HL-60 (cell line): ENCODE measurements around the gene XYLB.

ENCODE experiments used
- DNase-seq, 2 experiments: peaks; one replicate each; pipeline ENCODE4 v3.0.0-alpha.2; 2010 to 2020; ENCODE audit warnings: low read depth in 1 of 2, low spot score in 1 of 2
- H3K27ac ChIP-seq: fragments of 250-450 bp; sonication (Bioruptor Pico); replicated peaks from 2 replicates; pipeline ENCODE4 v1.5.1; 2020; ENCODE audit warnings: mild to moderate bottlenecking, moderate library complexity
- H3K27me3 ChIP-seq: fragments of 250-450 bp; sonication (Bioruptor Pico); 2 replicates; pipeline ENCODE4 v1.5.1; 2021; ENCODE audit warnings: mild to moderate bottlenecking, moderate library complexity; ENCODE audit not compliant: insufficient read depth, poor library complexity, severe bottlenecking
- H3K4me3 ChIP-seq: replicated peaks from 2 replicates; pipeline ENCODE4 v1.5.1; 2011; ENCODE audit warnings: mild to moderate bottlenecking, control low read depth, low read length; ENCODE audit not compliant: insufficient read depth
- GABPA ChIP-seq: IDR thresholded peaks from 2 replicates; pipeline ENCODE4 v1.6.1; 2012; ENCODE audit warnings: low read depth
- POLR2AphosphoS5 ChIP-seq: IDR thresholded peaks from 2 replicates; pipeline ENCODE4 v1.6.1; 2012; ENCODE audit warnings: low read depth
- SPI1 ChIP-seq: IDR thresholded peaks from 2 replicates; pipeline ENCODE4 v1.6.1; 2012; ENCODE audit warnings: low read depth, mild to moderate bottlenecking, borderline replicate concordance
- TF ChIP-seq, protein P1 (sequence below): IDR thresholded peaks from 2 replicates; pipeline ENCODE4 v1.6.1; 2012; ENCODE audit warnings: low read depth; ENCODE audit not compliant: insufficient replicate concordance
- TF ChIP-seq, protein P2 (sequence below): IDR thresholded peaks from one replicate; pipeline ENCODE4 v1.5.1; 2011; ENCODE audit warnings: low read length, control low read depth, inconsistent platforms; ENCODE audit not compliant: insufficient read depth

XYLB gene

DNA sequence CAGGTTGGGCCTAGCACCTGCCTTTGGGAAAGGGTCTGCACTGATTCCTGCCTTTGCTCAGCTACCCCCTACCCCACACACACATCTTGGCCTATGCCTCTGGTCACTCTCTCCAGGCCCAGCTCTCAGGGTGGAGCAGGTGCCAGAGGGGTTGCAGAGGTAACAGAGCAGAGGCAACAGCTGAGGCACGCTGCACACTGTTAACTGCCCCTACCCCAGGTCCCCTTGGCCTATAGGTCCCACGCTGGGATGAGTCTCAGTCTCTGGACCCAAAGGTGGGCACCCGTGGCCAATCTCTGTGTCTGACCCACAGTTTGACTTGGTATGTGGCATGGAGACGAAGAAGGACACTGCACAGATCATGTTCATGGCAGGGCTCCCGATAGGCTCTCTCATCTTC lies 39.6 kb upstream of the XYLB start:
- Histone ChIP-seq H3K4me3 (no peak overlapping the region), H3K27ac (no peak overlapping the region), H3K27me3 (no peaks in the 10 kb centered on the region)
- DNase-seq = no peak
- TF ChIP-seq, protein P1, sequence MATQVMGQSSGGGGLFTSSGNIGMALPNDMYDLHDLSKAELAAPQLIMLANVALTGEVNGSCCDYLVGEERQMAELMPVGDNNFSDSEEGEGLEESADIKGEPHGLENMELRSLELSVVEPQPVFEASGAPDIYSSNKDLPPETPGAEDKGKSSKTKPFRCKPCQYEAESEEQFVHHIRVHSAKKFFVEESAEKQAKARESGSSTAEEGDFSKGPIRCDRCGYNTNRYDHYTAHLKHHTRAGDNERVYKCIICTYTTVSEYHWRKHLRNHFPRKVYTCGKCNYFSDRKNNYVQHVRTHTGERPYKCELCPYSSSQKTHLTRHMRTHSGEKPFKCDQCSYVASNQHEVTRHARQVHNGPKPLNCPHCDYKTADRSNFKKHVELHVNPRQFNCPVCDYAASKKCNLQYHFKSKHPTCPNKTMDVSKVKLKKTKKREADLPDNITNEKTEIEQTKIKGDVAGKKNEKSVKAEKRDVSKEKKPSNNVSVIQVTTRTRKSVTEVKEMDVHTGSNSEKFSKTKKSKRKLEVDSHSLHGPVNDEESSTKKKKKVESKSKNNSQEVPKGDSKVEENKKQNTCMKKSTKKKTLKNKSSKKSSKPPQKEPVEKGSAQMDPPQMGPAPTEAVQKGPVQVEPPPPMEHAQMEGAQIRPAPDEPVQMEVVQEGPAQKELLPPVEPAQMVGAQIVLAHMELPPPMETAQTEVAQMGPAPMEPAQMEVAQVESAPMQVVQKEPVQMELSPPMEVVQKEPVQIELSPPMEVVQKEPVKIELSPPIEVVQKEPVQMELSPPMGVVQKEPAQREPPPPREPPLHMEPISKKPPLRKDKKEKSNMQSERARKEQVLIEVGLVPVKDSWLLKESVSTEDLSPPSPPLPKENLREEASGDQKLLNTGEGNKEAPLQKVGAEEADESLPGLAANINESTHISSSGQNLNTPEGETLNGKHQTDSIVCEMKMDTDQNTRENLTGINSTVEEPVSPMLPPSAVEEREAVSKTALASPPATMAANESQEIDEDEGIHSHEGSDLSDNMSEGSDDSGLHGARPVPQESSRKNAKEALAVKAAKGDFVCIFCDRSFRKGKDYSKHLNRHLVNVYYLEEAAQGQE = no peak
- TF ChIP-seq GABPA = no peak
- TF ChIP-seq, protein P2, sequence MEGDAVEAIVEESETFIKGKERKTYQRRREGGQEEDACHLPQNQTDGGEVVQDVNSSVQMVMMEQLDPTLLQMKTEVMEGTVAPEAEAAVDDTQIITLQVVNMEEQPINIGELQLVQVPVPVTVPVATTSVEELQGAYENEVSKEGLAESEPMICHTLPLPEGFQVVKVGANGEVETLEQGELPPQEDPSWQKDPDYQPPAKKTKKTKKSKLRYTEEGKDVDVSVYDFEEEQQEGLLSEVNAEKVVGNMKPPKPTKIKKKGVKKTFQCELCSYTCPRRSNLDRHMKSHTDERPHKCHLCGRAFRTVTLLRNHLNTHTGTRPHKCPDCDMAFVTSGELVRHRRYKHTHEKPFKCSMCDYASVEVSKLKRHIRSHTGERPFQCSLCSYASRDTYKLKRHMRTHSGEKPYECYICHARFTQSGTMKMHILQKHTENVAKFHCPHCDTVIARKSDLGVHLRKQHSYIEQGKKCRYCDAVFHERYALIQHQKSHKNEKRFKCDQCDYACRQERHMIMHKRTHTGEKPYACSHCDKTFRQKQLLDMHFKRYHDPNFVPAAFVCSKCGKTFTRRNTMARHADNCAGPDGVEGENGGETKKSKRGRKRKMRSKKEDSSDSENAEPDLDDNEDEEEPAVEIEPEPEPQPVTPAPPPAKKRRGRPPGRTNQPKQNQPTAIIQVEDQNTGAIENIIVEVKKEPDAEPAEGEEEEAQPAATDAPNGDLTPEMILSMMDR = no peak
- TF ChIP-seq POLR2AphosphoS5 = no peak
- TF ChIP-seq SPI1 = no peak

DNA sequence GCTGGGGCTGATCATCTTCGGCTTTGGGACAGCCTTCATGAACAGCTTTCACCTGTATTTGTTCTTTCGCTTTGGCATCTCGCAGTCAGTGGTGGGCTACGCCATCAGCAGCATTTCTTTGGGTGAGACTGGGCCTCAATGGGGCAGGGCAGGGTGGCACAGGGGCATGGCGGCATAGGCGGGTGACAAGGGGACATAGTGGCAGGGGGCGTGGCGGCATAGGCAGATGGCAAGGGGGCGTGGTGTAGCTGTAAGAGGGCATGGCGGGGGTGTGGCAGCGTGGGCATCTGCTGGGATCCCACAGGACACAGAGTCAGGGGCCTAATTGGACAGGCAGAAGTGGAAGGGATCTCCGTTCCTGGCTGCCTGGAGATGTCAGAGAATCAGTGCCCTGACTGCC lies 39.0 kb upstream of the XYLB start:
- Histone ChIP-seq H3K27ac (no peak overlapping the region), H3K4me3 (no peak overlapping the region), H3K27me3 (no peaks in the 10 kb centered on the region)
- TF ChIP-seq, protein P2 = no peak
- TF ChIP-seq POLR2AphosphoS5 (no peak), SPI1 (no peak), GABPA (no peak)
- TF ChIP-seq, protein P1 = no peak
- DNase-seq = no peak

DNA sequence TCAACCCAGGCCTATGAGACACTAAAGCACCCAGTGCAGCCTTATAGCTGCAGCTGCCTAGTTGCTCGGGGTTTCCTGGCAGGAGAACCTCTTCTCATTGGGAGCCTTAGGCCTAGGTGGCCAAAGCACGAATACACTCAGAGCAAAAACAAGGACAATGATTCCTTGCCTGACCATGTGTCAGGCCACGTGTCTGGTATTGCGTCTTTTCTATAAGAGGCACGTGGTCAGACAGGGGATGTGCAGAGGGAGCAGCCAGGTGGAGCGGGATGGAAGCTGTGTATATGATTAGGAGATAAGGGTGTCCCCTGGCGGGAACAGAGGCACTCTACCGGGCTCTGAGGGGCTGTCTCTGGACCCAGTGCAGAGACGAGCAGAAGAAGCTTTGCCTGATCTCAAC lies 38.1 kb upstream of the XYLB start:
- Histone ChIP-seq H3K4me3 (no peak overlapping the region), H3K27ac (no peak overlapping the region), H3K27me3 (no peaks in the 10 kb centered on the region)
- no peak for TF ChIP-seq POLR2AphosphoS5
- TF ChIP-seq GABPA = no peak
- TF ChIP-seq, protein P1 = no peak
- TF ChIP-seq, protein P2 = no peak
- no peak for TF ChIP-seq SPI1
- DNase-seq = no peak
